ENCODE data around the gene SORT1. TPM values are rescaled to one million over a fixed set of nuclear protein-coding genes. Genes with fewer than 3 reads are reported as not detected.

SORT1 gene
- polyA plus RNA-seq, 1 donor from 2014 or later, result 33.3 TPM

DNA sequence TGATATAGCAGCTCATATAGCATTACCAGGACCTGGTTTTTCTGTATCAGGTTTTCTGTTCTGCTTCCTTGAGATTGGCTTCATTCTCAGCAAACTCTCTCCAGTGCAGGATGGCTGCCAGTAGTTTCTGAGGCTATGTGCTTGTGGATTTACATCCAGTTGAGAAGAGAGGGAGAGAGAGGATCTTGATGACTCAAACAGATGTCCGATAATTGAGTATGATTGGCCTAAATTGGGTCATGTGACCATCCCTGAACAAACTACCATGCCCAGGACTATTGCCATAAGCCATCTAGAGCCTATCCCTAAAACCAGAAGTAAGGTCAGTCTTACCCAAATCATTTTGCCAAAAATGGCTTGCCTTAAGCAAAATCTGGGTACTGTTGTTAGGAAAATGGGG is 46.6 kb upstream of the SORT1 start:
- no peaks in the 10 kb centered on the region for H4K20me1 ChIP-seq (ENCODE audit: insufficient read depth)
- no peak overlapping the region for H3K27ac ChIP-seq (ENCODE audit: low read length)
- H3K36me3 ChIP-seq (ENCODE audit: insufficient read depth, low read length), result no peaks in the 10 kb centered on the region
- no peak overlapping the region for H2AFZ ChIP-seq (ENCODE audit: low read depth, low read length)
- no peaks in the 10 kb centered on the region for H3F3A ChIP-seq (ENCODE audit: insufficient read depth, low read length, poor library complexity, severe bottlenecking)
- no peaks in the 10 kb centered on the region for H3K9me2 ChIP-seq (ENCODE audit: insufficient read depth, low read length)
- no peak for TF ChIP-seq TAF1 (IDR thresholded peaks at IDR 0.05; ENCODE audit: low read depth)
- TF ChIP-seq EP300 (conservative IDR thresholded peaks at IDR 0.05; ENCODE audit: poor library complexity, severe bottlenecking), result no peak
- TF ChIP-seq REST (IDR thresholded peaks at IDR 0.05; ENCODE audit: borderline replicate concordance), result no peak
- no peak for TF ChIP-seq RAD21 (conservative IDR thresholded peaks at IDR 0.05)
- TF ChIP-seq POLR2AphosphoS5 (IDR thresholded peaks at IDR 0.05), result no peak
- TF ChIP-seq, protein P1, sequence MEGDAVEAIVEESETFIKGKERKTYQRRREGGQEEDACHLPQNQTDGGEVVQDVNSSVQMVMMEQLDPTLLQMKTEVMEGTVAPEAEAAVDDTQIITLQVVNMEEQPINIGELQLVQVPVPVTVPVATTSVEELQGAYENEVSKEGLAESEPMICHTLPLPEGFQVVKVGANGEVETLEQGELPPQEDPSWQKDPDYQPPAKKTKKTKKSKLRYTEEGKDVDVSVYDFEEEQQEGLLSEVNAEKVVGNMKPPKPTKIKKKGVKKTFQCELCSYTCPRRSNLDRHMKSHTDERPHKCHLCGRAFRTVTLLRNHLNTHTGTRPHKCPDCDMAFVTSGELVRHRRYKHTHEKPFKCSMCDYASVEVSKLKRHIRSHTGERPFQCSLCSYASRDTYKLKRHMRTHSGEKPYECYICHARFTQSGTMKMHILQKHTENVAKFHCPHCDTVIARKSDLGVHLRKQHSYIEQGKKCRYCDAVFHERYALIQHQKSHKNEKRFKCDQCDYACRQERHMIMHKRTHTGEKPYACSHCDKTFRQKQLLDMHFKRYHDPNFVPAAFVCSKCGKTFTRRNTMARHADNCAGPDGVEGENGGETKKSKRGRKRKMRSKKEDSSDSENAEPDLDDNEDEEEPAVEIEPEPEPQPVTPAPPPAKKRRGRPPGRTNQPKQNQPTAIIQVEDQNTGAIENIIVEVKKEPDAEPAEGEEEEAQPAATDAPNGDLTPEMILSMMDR (IDR thresholded peaks at IDR 0.05; ENCODE audit: poor library complexity, severe bottlenecking), result no peak
- no peak for TF ChIP-seq EZH2 (IDR thresholded peaks at IDR 0.05; ENCODE audit: borderline replicate concordance, insufficient read depth, low read length, poor library complexity, severe bottlenecking)
- TF ChIP-seq MXI1 (conservative IDR thresholded peaks at IDR 0.05; ENCODE audit: poor library complexity, severe bottlenecking), result no peak
- TF ChIP-seq SMC3 (conservative IDR thresholded peaks at IDR 0.05; ENCODE audit: poor library complexity), result no peak
- H3K9ac ChIP-seq (ENCODE audit: low read length), result no peak overlapping the region
- no peaks in the 10 kb centered on the region for H3K9me3 ChIP-seq (ENCODE audit: low read length)
- H3K4me2 ChIP-seq (ENCODE audit: low read length), result no peak overlapping the region
- peaks cover 14% of the 10 kb centered on the region for H3K27me3 ChIP-seq (ENCODE audit: insufficient read depth, low read depth, low read length)
- H3K4me3 ChIP-seq (ENCODE audit: low read length), result no peak overlapping the region
- no peaks in the 10 kb centered on the region for H3K79me2 ChIP-seq (replicated peaks; ENCODE audit: insufficient read depth, low read length)

GRCh38 chr1:109443476-109443875 is 45.8 kb upstream of the SORT1 start:
- Histone ChIP-seq H4K20me1 (ENCODE audit: insufficient read depth) (no peaks in the 10 kb centered on the region), H3K27me3 (ENCODE audit: insufficient read depth, low read depth, low read length) (peaks cover 12% of the 10 kb centered on the region), H3K9me3 (ENCODE audit: low read length) (no peaks in the 10 kb centered on the region), H3K4me3 (ENCODE audit: low read length) (no peak overlapping the region), H3K4me2 (ENCODE audit: low read length) (no peak overlapping the region), H3F3A (ENCODE audit: insufficient read depth, low read length, poor library complexity, severe bottlenecking) (no peaks in the 10 kb centered on the region), H3K9ac (ENCODE audit: low read length) (no peak overlapping the region), H3K36me3 (ENCODE audit: insufficient read depth, low read length) (no peaks in the 10 kb centered on the region), H2AFZ (ENCODE audit: low read depth, low read length) (no peak overlapping the region), H3K79me2 (replicated peaks; ENCODE audit: insufficient read depth, low read length) (no peaks in the 10 kb centered on the region), H3K27ac (ENCODE audit: low read length) (no peak overlapping the region), H3K9me2 (ENCODE audit: insufficient read depth, low read length) (no peaks in the 10 kb centered on the region)
- TF ChIP-seq SMC3 (conservative IDR thresholded peaks at IDR 0.05; ENCODE audit: poor library complexity) (no peak), RAD21 (conservative IDR thresholded peaks at IDR 0.05) (no peak), EP300 (conservative IDR thresholded peaks at IDR 0.05; ENCODE audit: poor library complexity, severe bottlenecking) (no peak), MXI1 (conservative IDR thresholded peaks at IDR 0.05; ENCODE audit: poor library complexity, severe bottlenecking) (no peak), REST (IDR thresholded peaks at IDR 0.05; ENCODE audit: borderline replicate concordance) (no peak), TAF1 (IDR thresholded peaks at IDR 0.05; ENCODE audit: low read depth) (no peak), EZH2 (IDR thresholded peaks at IDR 0.05; ENCODE audit: borderline replicate concordance, insufficient read depth, low read length, poor library complexity, severe bottlenecking) (no peak), POLR2AphosphoS5 (IDR thresholded peaks at IDR 0.05) (no peak)
- TF ChIP-seq, protein P1 (IDR thresholded peaks at IDR 0.05; ENCODE audit: poor library complexity, severe bottlenecking), result no peak
